AG09309 (cell line): Measurements from ENCODE around the gene RANGRF.

Experiments
- DNase-seq: peaks from one replicate; pipeline ENCODE4 v3.0.0-alpha.2; 2010; ENCODE audit warnings: low read depth
- H3K4me3 ChIP-seq: 2 replicates; pipeline ENCODE4 v1.5.1; 2011; ENCODE audit warnings: mild to moderate bottlenecking, low read depth, low read length, moderate library complexity; ENCODE audit not compliant: control insufficient read depth
- TF ChIP-seq, protein P1 (sequence below): IDR thresholded peaks from 2 replicates; pipeline ENCODE4 v1.5.1; 2011; ENCODE audit warnings: mild to moderate bottlenecking, low read depth, low read length, inconsistent platforms; ENCODE audit not compliant: insufficient read depth, control insufficient read depth; ENCODE audit errors: missing control alignments

RANGRF gene

DNA sequence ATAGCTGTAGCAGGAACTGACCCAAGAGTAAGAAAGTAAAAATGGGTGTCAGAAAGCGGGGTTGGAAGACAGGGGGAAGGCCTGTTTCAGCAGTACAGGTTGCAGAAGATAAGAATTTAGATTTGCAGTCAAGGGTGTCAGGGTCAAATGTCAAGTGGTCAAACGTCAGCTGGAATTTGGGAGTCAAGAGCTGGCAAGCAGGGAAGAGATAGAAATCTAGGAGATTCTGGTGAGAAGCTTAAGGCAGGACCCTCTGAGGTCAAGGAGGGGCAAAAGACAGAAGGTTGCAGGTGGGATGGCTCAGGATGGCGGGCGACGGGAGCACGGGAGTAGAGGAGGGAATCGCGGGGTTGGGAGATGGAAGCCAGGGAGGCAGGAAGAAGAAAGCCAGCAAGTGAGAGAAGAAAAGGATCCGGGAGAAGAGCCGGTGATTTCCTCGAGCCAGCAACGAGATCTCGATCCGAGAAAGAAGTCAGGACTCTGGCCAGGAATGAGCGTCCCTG is 6.4 kb downstream of the RANGRF start:
- DNase-seq = no peak
- H3K4me3 ChIP-seq = peak overlapping the region; percentile 59
- TF ChIP-seq, protein P1, sequence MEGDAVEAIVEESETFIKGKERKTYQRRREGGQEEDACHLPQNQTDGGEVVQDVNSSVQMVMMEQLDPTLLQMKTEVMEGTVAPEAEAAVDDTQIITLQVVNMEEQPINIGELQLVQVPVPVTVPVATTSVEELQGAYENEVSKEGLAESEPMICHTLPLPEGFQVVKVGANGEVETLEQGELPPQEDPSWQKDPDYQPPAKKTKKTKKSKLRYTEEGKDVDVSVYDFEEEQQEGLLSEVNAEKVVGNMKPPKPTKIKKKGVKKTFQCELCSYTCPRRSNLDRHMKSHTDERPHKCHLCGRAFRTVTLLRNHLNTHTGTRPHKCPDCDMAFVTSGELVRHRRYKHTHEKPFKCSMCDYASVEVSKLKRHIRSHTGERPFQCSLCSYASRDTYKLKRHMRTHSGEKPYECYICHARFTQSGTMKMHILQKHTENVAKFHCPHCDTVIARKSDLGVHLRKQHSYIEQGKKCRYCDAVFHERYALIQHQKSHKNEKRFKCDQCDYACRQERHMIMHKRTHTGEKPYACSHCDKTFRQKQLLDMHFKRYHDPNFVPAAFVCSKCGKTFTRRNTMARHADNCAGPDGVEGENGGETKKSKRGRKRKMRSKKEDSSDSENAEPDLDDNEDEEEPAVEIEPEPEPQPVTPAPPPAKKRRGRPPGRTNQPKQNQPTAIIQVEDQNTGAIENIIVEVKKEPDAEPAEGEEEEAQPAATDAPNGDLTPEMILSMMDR = no peak

DNA sequence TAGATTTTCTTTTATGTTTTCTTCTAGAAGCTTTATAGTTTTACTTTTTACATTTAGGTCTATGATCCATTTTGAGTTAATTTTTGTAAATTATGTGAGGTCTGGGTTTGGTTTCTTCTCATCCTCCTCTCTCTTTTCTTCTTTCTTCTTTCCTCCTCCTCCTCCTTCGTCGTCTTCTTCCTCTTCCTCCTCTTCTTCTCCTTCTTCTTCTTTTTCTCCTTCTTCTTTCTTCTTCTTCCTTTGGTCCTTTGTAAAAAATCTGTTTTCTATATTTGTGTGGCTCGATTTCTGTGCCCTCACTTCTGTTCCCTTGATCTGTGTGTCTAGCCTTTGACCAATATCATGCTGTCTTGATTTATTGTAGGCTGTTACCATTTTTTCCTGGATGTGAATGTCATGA is 11.8 kb downstream of the RANGRF start:
- TF ChIP-seq, protein P1 = no peak
- DNase-seq = no peak
- H3K4me3 ChIP-seq = no peak overlapping the region

DNA sequence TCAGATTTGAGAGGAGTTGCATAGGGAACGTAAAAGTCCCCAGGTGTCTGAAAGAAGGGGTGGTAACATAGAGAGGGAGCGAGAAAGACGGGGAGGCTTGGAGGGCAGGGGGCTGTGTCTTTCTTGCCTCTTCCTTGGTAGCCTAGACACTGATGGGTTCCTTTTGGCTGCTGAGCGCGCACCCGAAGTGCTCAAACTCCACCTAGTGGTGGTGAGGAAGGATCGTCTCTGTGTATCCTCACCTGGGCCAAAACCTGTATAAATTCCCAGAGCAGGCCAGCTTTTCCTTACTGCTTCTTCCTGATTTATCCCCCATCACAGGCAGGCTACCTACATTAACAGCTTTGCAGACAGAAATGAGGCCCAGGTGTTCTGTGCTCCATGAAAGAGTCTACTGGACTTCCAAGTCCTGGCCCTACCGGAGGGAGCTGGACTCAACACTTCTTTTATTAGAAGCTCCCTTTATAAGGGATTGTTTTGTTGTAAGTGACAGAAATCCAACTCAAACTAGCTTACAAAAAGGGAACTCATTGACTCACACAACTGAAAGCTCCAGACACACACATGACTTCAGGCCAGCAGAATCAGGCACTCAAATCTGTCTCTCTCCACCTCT is 12.3 kb downstream of the RANGRF start:
- H3K4me3 ChIP-seq = no peak overlapping the region
- DNase-seq = peak; percentile 4
- TF ChIP-seq, protein P1 = peak; percentile 81

DNA sequence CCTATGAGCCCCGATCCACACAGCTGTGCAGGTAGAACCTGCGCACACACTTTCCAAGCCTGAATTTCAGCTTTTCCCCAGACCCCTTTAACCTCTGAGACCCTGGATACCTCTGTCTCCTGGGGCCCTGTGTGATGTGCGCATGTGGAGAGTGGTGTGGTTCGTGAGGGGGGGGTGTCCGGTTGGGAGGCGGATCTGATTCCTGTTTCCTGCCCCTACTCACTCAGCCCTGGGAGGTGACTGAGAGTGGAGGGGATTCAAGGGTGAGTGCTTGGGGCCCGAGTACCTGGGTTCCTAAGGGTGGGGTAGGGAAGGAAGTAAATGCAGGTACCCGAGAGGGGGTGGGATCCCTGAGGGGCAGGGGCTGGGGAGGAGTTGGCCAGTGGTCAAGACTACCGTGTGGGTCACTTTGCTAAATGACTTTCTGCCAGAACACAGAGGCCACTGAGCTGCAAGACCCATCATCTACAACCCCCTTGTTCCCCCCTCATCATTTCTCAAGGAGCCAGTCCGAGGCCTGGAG is 22.2 kb downstream of the RANGRF start:
- no peak for DNase-seq
- no peak overlapping the region for H3K4me3 ChIP-seq
- TF ChIP-seq, protein P1 = no peak

DNA sequence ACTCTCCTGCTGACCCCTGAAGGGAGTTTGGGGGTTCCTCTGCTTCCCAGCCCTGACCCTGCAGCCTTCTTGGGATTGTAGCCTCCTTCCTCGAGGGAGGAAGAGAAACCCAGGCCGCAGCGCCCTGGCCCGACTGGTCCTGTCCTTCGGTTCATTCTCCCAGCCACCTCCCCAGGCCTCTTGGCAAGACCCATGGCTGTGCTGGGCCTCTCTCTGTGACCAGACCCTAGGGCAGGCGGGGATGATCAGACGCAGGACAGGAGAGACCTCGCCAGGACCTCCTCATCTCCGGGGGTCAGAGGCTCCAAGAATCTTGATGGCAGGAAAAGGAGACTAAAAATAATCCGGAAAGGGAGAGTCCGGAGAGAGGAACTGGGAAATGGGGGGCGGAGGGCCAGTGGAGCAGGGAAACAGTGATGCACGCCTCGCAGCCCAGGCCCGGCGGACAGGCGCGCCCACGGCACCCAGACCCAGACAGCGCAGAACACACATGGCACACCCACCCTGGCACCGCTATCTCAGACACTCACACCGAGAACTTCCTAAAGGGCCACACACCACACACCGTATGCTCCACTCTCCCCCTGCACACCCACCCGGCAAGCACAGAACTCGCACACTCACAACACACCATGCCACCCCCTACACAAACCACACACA is 22.8 kb downstream of the RANGRF start:
- no peak overlapping the region for H3K4me3 ChIP-seq
- DNase-seq = no peak
- TF ChIP-seq, protein P1 = no peak

DNA sequence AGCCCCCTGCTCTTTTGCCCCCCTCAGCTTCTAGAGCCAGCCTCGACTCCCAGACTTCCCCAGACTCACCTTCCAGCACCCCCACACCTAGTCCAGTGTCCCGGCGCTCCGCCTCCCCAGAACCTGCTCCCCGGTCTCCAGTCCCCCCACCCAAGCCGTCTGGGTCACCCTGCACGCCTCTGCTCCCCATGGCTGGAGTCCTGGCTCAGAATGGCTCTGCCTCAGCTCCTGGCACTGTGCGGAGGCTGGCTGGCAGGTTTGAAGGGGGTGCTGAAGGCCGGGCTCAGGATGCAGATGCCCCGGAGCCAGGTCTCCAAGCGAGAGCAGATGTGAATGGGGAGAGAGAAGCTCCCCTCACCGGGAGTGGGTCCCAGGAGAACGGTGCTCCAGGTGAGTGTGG is 23.8 kb downstream of the RANGRF start:
- H3K4me3 ChIP-seq = no peak overlapping the region
- TF ChIP-seq, protein P1 = no peak
- DNase-seq = no peak
